ENCODE measurements around the gene C7. TPM values are rescaled to one million over a fixed set of nuclear protein-coding genes. Genes with fewer than 3 reads are reported as not detected.

The C7 gene
- total RNA-seq (2022; extraction: Qiagen RNA extraction) = not detected in 5 replicates

GRCh38 chr5:40909264-40909663, at the start of gene C7:
C7 (plus strand) TSS chr5:40909497; CDS start chr5:40909611, 114 bp downstream.

Other genes with a start within 250 kb of the C7 start
- 1.4 to 1.5 TPM (median 1.5 TPM) in 5 replicates for gene PTGER4, start 229.6 kb upstream of the C7 start, total RNA-seq (2022; extraction: Qiagen RNA extraction)
- gene TTC33, start 153.5 kb upstream of the C7 start, total RNA-seq (2022; extraction: Qiagen RNA extraction) = 8.1 to 16.9 TPM (median 10.2 TPM) in 5 replicates
- gene PRKAA1, start 111.1 kb upstream of the C7 start, total RNA-seq (2022; extraction: Qiagen RNA extraction) = 29.3 to 53.7 TPM (median 41.0 TPM) in 5 replicates
- 2,670 to 2,951 TPM (median 2,828 TPM) in 5 replicates for gene RPL37, start 74.3 kb upstream of the C7 start, total RNA-seq (2022; extraction: Qiagen RNA extraction)
- gene CARD6, start 68.1 kb upstream of the C7 start, total RNA-seq (2022; extraction: Qiagen RNA extraction) = 3.4 to 4.7 TPM (median 3.8 TPM) in 5 replicates
- gene MROH2B, start 161.8 kb downstream of the C7 start, total RNA-seq (2022; extraction: Qiagen RNA extraction) = not detected in 5 replicates